NB4 (cell line): ENCODE data around the gene TCF7.

Experiments
- MAX ChIP-seq: IDR thresholded peaks from 2 replicates; pipeline ENCODE4 v1.6.1; 2011; ENCODE audit warnings: low read depth, low read length
- POLR2A ChIP-seq: IDR thresholded peaks from 2 replicates; pipeline ENCODE4 v1.6.1; 2011; ENCODE audit warnings: mild to moderate bottlenecking; ENCODE audit not compliant: insufficient read length; ENCODE audit errors: extremely low read depth

- TF ChIP-seq MAX (no peak), POLR2A (no peak)
These were observed 47.3 kb downstream of the TCF7 start for GRCh38 chr5:134161513-134162395.
